GM19351 (cell line): Measurements from ENCODE around the gene LY6G6C.
A peak's percentile ranks its signal among the peaks of the same experiment; 100 is the strongest.
"Not testable (repeated sequence)": the region's sequence is repeated elsewhere in the genome, so short reads cannot be mapped to it uniquely, and the experiment has no call there.

Experiments used
- ATAC-seq: cut with Tn5 transposase; IDR thresholded peaks from one replicate; pipeline ENCODE4 v1.9.1; 2021; ENCODE audit warnings: mild to moderate bottlenecking, moderate library complexity; ENCODE audit not compliant: unreplicated experiment

LY6G6C gene

GRCh38 chr6:31709157-31709556 lies 12.4 kb downstream of the LY6G6C start:
- ATAC-seq, result not testable (repeated sequence)

GRCh38 chr6:31708224-31708623 lies 13.3 kb downstream of the LY6G6C start:
- no peak for ATAC-seq

- no peak for ATAC-seq
Measured at GRCh38 chr6:31707701-31708100, 13.8 kb downstream of the LY6G6C start.

- no peak for ATAC-seq
Measured at GRCh38 chr6:31706599-31706998, 14.9 kb downstream of the LY6G6C start, which contains the start of gene LY6G6F. Gene LY6G6F (plus strand): TSS chr6:31706866. CDS start chr6:31706907, 41 bp downstream.

GRCh38 chr6:31705931-31706330 lies 15.6 kb downstream of the LY6G6C start:
- ATAC-seq, result no peak

- peak; percentile 91 for ATAC-seq
Measured at GRCh38 chr6:31702819-31703716, 18.5 kb downstream of the LY6G6C start, which contains the start of gene ABHD16A. Gene ABHD16A (minus strand): TSS chr6:31703324. CDS start chr6:31703281, 43 bp downstream.

GRCh38 chr6:31702405-31702818 lies 19.1 kb downstream of the LY6G6C start:
- no peak for ATAC-seq

GRCh38 chr6:31701666-31702404 lies 19.7 kb downstream of the LY6G6C start:
- ATAC-seq, result no peak

- no peak for ATAC-seq
Measured at GRCh38 chr6:31700740-31701401, 20.7 kb downstream of the LY6G6C start.

GRCh38 chr6:31697555-31697954 lies 24.0 kb downstream of the LY6G6C start:
- no peak for ATAC-seq

- ATAC-seq, result no peak
Measured at GRCh38 chr6:31693535-31693934, 28.0 kb downstream of the LY6G6C start.

- no peak for ATAC-seq
Measured at GRCh38 chr6:31692886-31693285, 28.7 kb downstream of the LY6G6C start.

- ATAC-seq, result no peak
Measured at GRCh38 chr6:31692353-31692752, 29.2 kb downstream of the LY6G6C start.

- ATAC-seq, result no peak
Measured at GRCh38 chr6:31691564-31692108, 29.9 kb downstream of the LY6G6C start.

- ATAC-seq, result no peak
Measured at GRCh38 chr6:31691078-31691463, 30.5 kb downstream of the LY6G6C start.

- no peak for ATAC-seq
Measured at GRCh38 chr6:31690231-31691077, 31.1 kb downstream of the LY6G6C start.

GRCh38 chr6:31689249-31690110 lies 32.1 kb downstream of the LY6G6C start:
- ATAC-seq, result no peak

- ATAC-seq, result no peak
Measured at GRCh38 chr6:31687860-31688693, 33.5 kb downstream of the LY6G6C start.
